NCI-H345 (cell line): ENCODE results near the gene KIF5B.
"Not testable (repeated sequence)": the region's sequence is repeated elsewhere in the genome, so short reads cannot be mapped to it uniquely, and the experiment has no call there.

Experiments used
- DNase-seq: peaks from one replicate; lab custom pipeline; 2025; lab: John Stamatoyannopoulos, UW

KIF5B gene

DNA sequence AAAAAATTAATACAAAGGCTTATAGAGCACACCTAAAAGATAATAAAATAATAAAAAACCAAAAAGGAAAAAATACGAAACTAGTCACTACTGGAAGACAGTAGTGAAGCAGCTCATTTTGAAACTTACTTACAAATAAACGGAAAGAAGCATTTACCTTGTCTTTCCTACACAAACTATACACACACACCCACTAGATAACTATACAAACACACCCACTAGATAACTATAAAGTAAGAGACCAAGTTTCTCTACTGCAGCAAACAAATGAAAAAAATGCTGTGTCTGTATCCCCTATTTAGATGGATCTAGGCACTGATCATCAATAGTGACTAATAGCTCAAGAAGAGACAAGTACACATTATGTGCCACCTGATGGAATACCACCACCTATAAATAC, 49.2 kb downstream of the KIF5B start:
- DNase-seq, result no peak

DNA sequence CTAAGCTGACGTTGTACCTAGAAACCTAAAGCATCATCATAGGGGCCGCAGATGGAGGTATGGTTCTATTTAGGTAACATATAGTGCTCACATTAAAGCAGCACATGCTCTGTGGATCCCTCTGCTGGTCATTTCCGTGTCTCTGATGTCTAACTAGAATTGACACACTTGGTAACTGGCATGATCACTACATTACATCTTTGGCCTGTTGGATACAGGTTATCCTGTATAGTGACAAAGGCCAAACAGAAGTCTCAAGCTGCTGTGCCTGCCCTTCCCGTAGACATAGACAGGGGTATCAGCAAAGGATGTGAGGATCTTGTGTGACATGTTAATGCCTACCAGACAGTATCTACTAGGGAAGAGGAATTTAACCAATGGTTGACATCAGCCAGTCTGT, 51.2 kb downstream of the KIF5B start:
- peak; percentile 27 for DNase-seq

DNA sequence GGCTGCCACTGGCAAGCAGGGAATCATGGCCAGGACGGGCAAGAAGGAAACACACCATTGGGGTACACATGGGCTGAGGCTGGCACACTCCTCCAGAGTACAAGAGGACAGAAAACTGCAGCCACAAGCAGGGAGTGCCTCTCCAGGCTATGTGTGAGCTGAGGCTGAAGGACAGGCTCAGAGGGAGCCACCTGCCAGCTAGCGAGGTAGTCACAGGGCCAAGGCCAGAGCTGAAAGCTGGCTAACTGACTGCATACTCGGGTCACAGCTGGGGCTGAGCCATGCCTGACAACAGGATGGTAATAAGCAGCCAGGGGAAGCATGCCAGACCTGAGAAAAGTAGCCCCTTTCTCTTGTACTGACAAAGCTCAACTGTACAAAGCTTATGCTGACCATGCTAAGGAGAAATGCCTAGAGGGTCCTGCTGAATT, 52.0 kb downstream of the KIF5B start:
- DNase-seq, result no peak

DNA sequence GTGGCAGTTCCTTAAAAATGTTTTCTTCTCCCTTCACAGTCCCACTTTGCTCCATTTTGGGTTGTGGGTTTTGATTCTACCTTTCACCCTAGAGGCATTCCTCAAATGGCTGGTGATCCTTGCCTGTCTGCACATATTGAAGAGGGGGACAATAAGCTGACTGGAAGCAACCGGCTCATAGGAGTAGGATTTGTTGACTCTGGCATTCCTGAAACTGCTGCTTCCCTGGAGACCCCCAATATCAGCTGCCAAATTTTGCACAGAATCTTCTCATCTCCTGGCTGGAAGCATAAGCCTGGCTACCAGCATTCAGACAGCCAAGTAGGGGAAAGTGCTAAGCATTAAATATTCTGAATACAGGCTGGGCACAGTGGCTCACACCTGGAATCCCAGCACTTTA, 53.7 kb downstream of the KIF5B start:
- no peak for DNase-seq

DNA sequence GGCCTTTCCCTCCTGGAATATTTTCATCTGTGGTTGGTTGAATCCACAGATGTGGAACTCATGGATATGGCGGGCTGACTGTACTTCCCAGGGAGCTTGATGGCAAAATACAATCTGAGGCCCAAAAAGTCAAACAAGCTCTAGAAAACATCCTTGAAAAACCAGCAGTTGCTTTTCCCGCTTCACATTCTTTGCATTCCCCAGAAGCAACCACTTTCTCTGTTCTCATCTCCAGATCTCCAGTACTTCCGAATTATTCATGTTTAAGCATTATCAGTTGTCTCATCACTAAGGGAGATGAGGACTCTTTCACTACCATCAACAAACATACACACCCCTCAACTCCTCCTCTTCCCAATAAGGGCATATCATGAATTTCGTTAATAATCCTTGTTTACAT, 55.3 kb downstream of the KIF5B start:
- DNase-seq, result no peak

DNA sequence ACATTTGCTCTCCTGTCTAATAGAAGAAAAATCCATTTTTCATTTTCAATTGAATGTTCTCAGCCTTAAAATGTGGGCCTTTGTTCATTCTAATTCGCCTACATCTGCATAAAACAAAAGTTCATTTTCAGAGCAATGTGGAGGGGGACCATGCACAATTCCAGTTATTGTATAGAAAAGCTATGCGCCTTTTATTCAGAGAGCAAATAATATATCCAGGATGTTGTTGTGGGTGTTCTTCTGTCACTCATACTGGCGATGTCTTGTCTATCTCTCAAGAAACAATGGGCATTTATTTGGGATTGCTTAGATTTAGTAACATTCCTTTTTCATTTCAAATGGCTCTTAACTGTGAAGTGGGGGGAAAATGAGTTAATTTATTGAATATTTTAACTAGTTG, 56.4 kb downstream of the KIF5B start:
- DNase-seq, result no peak

DNA sequence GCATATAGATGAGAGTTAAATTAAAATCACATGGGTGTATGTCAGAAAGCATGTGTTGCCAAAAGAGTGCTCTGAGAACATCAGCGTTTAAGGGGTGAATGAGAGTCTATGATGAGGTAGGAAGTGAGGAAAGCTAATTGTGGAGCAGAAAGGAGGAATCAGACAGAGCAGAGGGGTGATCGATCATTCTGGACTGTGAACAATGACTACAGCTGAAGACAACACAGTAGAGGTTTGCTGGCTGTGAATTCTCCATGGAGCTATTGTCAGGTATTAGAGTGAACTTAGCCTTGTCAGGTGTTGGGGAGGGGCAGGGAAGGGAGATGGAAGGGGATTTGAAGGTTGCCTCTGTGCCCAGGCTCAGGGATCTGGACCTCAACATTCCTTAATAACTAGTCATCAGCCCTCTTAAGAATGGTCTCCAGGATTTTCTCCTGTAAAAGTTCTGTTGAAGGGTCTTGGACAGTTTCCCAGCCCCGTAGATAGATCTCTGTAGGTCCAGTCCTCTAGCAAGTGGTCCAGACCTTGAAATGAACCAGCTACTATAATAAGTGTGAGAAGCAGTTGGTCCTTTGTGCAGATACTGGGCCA, 57.1 kb downstream of the KIF5B start:
- DNase-seq, result no peak

DNA sequence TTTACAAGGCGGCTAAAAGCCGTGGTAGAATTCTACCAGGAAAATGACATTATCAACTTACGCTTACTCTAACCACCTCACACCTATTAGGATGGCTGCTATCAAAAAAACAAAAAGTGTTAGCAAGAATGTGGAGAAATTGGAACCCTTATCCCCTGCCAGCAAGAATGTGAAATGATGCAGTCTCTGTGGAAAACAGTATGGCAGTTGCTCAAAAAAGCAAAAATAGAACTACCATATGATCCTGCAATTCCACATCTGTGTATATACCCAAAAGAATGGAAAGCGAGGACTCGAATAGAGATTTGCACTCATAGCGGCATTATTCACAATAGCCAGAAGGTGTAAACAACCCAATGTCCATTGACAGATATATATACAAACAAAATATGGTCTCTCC, 61.3 kb downstream of the KIF5B start:
- DNase-seq, result no peak

DNA sequence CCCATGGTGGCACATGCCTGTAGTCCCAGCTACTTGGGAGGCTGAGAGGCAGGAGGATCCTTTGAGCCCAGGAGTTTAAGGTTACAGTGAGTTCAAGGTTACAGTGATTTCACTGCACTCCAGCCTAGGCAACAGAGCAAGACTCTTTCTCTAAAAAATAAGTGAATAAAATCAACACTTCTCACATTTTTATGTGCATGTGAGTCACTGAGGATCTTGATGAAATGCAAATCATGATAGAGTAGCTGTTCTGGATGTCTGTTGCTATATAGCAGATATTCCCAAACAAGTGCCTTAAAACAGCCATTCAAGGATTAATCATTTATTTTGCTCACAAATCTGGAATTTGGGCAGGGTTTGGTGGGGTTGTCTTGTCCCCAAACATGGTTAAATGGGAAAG, 65.3 kb downstream of the KIF5B start:
- no peak for DNase-seq

DNA sequence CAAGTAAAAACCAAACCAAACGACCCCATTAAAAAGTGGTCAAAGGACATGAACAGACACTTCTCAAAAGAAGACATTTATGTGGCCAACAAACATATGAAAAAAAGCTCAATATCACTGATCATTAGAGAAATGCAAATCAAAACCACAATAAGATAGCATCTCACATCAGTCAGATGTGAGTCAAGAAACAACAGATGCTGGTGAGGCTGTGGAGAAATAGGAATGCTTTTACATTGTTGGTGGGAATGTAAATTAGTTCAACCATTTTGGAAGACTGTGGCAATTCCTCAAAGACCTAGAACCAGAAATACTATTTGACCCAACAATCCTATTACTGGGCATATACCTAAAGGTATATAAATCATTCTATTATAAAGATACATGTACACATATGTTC, 68.4 kb downstream of the KIF5B start:
- DNase-seq, result not testable (repeated sequence)

DNA sequence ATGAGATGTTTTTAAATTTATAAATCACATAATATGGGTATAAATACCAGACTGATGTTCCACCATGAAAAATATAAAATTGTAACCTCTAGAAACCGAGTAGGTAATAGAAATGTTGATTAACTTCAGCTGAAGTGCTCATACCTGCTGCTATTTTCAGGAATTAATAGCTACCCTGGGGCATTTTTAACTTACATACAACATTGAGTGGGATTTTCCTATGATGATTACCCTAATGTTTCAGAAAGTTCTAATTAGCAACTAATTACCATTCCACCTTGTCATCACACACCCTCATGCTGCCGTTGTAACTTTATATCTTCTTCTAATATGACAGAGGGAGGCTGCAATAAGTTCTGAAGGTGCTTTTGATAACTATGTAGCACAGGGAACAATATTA, 74.1 kb downstream of the KIF5B start:
- DNase-seq, result no peak

DNA sequence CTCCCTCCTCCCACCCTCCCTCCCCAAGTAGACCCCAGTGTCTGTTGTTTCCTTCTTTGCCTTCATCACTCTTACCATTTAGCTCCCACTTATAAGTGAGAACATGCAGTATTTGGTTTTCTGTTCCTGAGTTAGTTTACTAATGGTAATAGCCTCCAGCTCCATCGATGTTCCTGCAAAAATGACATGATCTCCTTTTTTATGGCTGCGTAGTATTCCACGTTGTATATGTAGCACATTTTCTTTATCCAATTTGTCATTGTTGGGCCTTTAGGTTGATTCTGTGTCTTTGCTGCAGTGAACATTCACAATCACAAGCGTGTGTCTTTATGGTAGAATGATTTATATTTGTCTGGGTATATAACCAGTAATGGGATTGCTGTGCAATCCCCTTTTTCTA, 75.8 kb downstream of the KIF5B start:
- DNase-seq, result no peak

DNA sequence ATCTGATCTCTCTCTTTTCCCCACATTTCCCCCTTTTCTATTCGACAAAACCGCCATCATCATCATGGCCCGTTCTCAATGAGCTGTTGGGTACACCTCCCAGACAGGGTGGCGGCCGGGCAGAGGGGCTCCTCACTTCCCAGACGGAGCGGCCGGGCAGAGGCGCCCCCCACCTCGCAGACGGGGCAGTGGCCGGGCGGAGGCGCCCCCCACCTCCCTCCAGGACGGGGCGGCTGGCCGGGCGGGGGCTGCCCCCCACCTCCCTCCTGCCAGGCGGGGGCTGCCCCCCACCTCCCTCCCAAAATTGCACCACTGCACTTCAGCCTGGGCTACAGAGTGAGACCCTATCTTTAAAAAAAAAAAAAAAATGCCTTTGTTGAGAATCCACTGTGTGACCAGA, 77.2 kb downstream of the KIF5B start:
- DNase-seq, result not testable (repeated sequence)

DNA sequence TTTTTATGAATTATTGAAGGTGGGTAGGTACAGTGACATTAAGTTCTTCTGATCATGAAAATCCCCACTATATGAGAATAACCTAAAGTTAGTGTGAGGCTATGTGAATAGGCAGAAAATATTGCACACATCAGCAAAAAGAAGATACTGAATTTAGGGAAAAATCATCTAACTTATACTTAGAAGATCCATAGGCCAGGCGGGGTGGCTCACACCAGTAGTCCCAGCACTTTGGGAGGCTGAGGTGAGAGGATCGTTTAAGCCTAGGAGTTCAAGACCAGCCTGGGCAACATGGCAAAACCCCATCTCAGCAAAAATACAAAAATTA, 78.1 kb downstream of the KIF5B start:
- DNase-seq, result no peak

DNA sequence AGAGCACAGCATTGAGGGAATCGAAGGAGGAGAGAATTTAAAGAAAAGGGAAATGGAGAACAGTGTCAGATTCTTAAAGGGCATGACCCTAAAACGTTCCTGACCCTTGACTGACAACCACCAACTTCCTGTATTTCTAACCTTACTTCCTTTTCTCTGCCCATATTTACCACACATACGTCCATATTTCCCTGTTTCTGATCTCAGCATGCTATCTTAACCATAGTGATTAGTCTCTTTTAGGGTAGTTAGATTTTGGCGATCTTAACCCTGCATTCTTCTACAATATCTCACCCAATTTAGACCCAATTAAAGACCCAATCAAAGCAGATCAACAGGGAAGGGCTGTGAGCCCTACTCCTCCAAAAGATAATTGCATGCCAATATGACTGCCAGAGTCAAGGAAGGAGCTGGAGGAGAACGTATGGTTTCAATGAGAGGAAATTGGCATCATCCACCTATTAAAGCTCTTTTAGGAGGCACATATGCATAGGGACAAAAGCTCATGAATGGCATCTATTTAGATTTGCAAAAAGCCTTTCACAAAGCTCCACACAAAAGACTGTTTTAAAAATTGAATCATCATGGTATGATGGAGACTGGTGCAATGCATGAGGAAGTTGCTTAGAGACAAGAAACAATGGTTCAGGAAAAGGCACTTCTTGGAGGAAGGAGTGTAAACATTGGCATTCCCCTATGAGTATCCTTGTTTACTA, 78.6 kb downstream of the KIF5B start:
- peak; percentile 2 for DNase-seq

DNA sequence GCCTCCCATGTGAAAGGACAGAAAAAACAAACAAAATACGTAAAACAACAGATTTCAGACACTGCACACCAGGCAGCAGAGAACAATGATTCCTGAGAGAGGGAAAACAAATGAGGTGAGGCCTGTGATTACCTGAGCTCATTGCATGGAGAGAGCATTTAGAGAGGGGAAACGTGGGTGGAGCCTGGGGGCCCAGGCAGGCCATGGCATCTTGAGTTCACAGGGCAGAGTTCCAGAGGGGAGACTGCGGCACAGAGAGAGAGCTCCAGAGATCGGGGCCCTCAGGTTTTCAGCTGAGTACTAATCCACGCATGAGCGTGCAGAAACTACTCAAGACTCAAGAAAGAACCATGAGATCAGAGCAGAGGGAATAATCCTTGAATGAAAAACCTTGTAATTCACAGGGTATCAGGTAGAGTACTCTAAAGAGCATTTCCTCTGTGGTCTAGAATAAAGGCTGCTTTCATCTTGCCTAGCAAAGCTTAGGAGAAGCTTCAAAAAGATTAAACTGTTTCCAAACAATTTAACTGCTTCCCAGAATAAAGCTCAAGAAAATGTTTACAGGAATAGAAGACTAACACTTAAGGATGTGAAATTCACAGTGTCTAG, 81.0 kb downstream of the KIF5B start:
- no peak for DNase-seq

DNA sequence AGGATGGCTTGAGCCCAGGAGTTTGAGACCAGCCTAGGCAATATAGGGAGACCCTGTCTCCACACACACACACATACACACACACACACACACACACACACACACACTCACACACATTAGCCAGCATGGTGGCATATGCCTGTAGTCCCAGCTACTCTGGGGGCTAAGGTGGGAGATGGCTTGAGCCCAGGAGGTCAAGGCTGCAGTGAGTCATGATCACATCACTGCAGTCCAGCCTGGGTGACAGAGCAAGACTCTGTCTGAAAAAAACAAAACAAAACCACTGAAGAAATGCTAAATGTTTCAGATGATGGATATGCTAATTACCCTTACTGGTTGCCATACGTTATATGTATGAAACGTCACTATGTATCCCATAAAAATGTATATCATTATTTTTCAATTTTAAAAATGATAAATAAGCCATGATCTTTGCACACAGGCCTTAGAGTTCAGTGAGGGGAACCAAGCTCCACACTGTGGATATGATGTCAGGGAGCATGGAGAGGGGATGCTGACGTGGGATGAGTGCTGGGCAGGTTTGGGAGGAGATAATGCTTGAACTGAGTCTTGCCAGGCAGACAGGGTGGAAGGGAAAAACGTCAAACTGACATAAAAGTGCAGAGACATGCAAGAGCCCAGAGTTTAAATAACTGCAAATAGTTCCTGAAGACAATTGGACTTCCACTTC, 81.6 kb downstream of the KIF5B start:
- DNase-seq, result no peak

DNA sequence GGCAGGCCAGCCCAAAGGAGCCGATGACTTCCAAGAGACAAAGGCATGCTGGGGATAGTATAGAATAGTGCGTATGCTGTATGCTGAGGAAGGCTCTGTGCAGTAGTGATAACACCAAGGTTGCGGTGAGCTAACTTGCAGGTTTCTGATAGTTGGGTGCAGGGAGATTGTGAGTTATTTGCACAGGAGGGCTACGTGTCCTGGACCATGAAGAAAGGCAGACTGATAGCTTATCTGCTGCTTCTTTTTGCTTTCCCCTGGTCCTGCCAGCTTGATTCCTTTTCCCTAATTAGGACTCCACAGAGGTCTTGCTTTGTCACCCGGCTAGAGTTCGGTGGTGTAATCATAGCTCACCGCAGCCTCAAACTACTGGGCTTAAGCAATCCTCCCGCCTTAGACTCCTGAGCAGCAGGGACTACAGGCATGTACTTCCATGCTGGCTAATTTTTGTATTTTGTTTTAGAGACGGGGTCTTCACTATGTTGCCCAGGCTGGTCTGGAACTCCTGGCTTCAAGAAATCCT, 83.6 kb downstream of the KIF5B start:
- DNase-seq, result no peak

DNA sequence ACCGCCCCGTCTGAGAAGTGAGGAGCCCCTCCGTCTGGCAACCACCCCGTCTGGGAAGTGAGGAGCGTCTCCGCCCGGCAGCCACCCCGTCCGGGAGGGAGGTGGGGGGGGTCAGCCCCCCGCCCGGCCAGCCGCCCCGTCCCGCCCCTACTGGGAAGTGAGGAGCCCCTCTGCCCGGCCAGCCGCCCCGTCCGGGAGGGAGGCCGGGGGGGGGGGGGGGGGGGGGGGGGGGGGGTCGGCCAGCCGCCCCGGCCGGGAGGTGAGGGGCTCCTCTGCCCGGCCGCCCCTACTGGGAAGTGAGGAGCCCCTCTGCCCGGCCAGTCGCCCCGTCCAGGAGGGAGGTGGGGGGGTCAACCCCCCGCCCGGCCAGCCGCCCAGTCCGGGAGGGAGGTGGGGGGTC, 86.4 kb downstream of the KIF5B start:
- DNase-seq, result not testable (repeated sequence)

DNA sequence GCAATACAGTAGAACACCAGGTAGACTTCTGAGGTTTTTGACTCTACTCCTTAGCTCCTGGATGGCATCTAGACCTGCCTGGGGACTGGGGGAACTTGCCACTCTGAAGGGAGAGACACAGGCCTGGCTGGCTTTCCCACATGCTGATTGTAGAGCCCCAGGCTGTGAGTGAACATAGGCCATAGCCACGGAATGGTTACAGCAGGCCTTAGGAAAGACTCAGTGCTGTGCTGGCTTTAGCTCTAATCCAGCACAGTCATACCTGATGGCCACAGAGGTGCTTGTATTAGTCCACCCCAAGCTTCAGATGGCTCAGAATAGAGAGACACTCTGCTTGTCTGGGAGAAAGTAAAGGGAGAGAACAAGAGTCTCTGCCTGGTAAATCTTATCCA, 92.6 kb downstream of the KIF5B start:
- no peak for DNase-seq

DNA sequence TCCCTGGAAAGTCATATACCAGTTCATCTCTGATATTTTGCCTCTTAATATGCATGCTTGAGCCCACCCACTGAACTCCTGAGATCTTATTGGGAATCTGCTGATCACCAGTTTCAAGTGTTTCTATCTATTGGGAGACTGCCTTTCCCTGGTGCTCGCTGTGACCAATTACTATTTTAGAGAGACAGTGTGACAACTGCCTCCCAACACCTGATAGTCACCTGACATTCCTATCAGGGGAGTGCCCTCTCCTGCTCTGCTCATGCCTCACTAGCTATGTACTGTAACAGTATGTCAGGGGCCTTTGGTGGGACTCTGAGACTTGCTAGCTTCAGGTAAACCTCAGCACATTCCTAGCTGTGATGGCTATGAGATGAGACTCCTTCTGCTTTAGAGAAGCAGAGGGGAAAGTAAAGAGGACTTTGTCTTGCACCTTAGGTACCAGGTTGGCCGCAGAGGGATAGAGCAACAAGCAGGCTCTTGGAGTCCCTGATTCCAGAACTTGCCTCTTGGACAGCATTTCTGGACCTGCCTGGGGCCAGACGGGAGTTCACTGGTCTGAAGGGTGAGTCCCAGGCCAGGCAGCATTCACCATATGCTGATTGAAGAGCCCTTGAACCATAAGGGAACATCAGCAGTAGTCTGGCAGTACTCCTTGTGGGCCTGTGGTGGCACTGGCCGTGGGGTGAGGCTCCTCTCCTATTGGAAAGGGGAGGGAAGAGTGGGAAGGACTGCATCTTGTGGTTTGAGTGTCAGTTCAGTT, 93.2 kb downstream of the KIF5B start:
- DNase-seq, result no peak
